HEK293T (cell line): ENCODE measurements around the gene GNB5.

Experiments
- BHLHE40 ChIP-seq: fragments of 450-650 bp; IDR thresholded peaks from 2 replicates; pipeline ENCODE4 v1.6.1; 2016; ENCODE audit warnings: mild to moderate bottlenecking, moderate library complexity, borderline replicate concordance
- ELF4 ChIP-seq: fragments of 450-650 bp; IDR thresholded peaks from 2 replicates; pipeline ENCODE4 v1.6.1; 2017; ENCODE audit warnings: antibody characterized with exemption
- FOXM1 ChIP-seq: fragments of 450-650 bp; IDR thresholded peaks from 2 replicates; pipeline ENCODE4 v1.6.1; 2017; ENCODE audit warnings: mild to moderate bottlenecking, borderline replicate concordance
- PKNOX1 ChIP-seq: fragments of 450-650 bp; IDR thresholded peaks from 2 replicates; pipeline ENCODE4 v1.6.1; 2016
- SP1 ChIP-seq: fragments of 450-650 bp; IDR thresholded peaks from 2 replicates; pipeline ENCODE4 v1.6.1; 2017

GRCh38 chr15:52150871-52151270 lies 40.3 kb downstream of the GNB5 start:
- TF ChIP-seq ELF4 (no peak), PKNOX1 (no peak), BHLHE40 (no peak), FOXM1 (no peak), SP1 (no peak)
